DMS114 treated with DMSO at 0.1 percent for 48 hours (cell line): Measurements from ENCODE around the gene ATP5MG.
"Not testable (repeated sequence)": the region's sequence is repeated elsewhere in the genome, so short reads cannot be mapped to it uniquely, and the experiment has no call there.

ENCODE experiments used
- DNase-seq: peaks from one replicate; lab custom pipeline; 2025; ENCODE audit not compliant: unreplicated experiment; lab: John Stamatoyannopoulos, UW

Gene ATP5MG

DNA sequence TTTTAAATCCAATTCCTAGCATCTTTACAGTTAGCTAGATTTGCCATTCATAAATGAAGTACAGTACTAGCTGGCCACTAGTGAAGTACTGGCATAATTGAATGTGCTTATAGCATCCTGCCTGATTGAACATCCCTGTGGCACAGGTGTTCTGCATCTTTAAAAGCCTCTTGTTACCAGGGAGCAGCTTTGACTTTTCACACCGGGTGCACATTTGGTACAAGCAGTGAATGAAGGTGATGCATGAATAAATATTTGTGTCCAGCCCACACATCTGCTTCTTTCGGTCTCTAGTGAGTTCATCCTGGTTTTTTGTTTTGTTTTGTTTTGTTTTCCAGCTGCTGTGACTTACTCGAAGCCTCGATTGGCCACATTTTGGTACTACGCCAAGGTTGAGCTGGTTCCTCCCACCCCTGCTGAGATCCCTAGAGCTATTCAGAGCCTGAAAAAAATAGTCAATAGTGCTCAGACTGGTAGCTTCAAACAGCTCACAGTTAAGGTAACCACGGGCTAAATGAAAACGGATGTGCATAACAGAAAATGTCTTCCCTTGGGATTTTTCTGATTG, 5.3 kb downstream of the ATP5MG start:
- no peak for DNase-seq

DNA sequence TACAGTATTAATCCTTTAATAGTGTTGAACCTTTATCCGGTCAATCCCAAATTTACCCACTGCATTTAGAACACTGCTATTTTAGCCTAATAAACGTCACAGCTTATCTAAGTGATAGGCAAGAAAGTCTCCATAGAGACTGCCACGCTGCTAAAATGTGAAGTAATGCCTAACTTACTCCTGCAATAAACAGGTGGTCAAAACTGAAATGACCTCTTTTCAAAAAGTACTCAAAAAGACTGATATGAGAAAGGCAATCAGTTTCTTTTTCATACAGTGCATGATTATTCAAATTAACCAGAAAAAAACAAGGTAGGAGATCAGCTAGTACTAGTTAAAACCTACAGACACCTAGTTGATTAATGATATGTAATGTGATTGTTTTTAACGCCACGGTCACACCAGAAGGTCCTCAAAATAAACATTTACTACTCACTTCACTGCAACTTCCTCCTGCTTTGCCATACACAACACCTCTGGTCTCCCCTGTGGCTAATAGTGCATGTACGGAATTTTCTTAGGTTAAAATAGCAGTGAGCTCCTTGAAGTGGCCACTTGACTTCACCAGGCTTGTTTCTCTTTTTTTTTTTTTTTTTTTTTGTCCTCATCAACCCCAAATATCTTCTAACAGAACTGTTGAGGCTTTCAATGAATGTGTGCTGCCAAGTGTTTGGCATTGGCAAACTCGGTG, 8.8 kb downstream of the ATP5MG start:
- no peak for DNase-seq

DNA sequence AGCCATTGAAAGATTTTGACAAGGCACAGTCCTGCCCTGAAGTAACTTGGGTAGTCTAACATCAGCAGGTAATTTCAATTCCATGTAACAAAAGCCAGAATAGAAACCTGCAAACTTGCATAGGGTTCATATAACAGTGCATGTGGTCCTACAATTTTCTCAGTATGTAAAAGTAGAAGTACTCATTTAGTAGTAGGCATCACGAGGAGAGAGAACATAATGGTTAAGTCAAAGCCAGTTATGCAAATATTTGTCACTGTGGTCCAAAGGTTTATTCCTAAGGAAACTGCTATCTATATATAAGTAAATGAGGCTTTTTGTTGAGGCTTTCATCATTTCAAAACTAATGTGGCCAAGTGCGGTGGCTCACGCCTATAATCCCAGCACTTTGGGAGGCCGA, 10.1 kb downstream of the ATP5MG start:
- no peak for DNase-seq

DNA sequence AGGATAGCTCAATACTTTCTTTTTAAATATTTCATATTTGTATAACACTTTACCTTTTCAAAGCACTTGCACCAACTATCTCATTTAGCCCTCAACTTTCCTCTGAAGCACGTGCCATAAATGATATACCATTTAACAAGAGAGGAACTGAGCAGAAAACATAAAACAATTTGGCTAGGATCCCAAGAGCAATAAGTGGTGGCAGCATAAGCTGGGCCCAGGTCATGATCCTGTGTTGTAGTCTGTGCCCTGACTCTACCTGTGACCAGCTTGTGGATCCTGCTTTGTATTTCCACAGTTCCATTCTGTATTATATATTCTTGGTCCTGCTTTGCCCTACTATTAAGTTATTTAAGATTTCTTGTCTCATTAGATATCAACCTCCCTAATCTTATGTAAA, 11.5 kb downstream of the ATP5MG start:
- DNase-seq: no peak

DNA sequence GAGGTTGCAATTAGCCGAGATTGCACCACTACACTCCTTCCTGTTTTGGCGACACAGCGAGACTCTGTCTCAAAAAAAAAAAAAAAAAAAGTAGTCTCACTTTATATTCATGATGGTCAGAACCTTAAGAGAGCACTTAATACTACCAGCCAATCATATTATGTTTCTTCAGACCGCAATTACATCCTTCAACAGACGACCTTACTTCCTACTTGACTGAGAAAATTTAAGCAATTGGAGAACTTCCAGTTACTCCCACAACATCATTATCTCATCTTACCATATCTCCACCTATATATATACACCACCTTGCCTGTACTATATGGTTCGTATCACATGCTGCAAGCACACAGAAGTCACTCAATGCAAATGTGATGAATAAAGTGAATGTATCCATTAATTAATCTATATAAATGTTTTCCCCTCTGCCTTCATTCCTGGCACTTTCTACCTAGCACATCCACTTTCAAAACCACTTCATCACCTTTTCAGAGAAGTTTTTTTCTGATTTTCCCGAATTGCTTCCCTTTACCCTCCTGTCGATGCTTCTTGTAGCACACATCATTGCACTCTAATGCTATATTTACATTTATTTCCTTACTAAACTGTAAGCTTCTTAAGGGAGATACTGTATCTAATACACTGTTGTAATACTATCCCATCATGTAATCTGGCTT, 13.8 kb downstream of the ATP5MG start:
- DNase-seq: no peak

DNA sequence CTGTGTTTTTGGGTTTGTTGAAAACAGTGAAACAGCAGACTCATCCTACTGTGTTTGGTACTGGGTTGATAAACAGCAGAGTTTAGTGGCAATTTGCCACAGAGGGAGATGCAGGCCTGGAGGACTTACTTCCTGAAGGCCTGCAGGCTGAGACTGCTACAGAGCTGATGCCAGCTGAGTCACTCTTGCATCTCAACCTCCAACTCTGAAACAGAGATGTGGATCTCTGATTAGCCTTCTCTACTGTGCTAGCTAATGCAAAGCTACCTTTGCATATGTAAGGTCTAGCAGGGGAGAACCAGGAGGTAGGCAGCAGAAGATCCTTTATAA, 14.3 kb downstream of the ATP5MG start:
- DNase-seq: no peak

DNA sequence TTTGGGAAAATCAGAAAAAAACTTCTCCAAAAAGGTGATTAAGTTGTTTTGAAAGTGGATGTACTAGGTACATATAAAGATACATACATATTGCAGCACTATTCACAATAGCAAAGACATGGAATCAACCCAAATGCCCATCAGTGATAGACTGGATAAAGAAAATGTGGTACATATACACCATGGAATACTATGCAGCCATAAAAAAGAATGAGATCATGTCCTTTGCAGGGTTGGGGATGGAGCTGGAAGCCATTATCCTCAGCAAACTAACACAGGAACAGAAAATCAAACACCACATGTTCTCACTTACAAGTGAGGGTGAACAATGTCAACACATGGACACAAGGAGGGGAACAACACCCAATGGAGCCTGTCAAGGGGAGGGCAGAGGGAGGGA, 15.5 kb downstream of the ATP5MG start:
- DNase-seq: not testable (repeated sequence)

- no peak for DNase-seq
Measured at GRCh38 chr11:118417801-118418200, 16.4 kb downstream of the ATP5MG start.

- no peak for DNase-seq
Measured at GRCh38 chr11:118418766-118419165, 17.4 kb downstream of the ATP5MG start.

GRCh38 chr11:118427707-118428106, 26.3 kb downstream of the ATP5MG start:
- no peak for DNase-seq

DNA sequence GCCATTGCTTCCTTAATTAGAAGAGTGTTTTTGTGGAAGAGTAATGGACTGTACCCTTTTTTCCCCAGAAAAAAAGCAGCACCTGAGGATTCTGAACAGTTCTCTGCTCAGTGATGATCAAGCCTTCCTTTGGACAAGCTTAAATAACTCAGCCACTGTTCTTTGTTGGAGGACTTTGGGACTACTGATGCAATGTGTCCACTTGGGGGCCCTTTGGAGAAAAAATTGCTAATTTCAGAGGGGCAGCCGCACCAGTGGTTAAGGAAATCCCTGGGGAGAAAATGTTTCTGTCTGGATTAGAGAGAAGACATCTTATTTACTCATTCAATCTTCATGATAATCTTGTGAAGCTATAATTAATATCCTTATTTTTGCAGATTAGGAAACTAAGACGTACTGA, 29.6 kb downstream of the ATP5MG start:
- no peak for DNase-seq

GRCh38 chr11:118434123-118434552, 32.7 kb downstream of the ATP5MG start:
- DNase-seq: peak; percentile 45

DNA sequence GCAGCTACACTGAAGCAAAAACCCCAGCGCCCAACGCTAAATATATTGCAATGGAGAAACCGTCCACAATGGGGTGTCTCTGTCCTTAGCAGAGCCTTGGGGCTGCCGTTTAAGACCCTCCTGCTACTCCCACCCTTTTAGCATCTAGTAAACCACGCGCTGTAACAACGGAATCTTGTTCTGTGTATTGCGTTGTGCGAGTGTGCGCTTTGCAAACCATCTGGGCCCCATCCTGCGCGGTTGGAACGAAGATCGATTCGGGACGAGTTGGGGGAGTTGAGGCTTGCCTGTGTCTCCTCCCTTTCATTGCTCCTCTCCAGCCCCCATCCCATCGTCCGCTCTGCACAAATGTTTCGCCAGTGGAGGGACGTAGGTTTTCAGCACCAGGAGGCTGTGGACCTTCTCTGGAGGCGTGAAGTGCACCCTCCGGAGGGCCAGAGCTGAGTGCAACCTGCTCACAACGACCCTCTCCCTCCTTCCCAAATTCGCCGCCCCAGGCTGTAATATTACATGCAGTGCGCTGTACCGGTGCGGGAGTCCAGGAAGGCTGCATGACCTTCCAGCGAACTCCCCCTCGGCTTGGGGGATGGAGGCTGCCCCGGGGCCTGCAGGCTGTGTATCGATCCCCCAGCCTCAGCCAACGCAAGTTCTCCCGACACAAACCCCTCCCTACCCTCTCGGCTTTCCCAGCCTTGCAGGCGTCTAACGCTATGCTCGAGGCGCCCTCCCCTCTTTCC, 33.3 kb downstream of the ATP5MG start:
- no peak for DNase-seq

DNA sequence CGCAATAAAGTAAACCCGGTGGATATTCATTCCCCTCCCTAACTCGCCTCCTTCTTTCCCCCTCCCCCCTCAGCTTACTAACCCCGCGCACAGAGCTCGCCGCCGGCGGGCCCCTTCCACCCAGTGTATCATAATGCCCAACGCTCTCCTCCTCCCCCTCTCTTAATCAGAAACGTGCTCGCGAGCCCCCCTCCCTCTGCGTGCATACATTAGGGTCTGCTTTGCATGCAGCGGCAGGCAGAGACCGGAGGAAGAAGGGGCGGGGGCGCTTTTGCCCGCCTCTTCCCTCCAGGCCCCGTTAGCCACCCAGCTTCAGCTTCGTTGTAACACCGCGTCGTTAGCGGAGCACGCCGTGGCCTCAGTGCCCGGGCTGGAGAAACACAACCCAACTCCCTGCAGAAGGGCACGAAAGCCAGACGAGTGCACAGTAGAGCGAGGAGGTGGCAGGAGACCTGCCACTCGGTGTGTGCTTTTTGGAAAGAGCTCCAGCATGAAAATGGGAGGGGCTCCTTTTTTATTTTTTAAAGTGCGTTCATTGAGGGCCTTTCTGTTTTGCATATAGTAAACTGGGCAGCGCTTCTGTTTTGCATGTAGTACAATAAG, 34.0 kb downstream of the ATP5MG start:
- peak; percentile 61 for DNase-seq

DNA sequence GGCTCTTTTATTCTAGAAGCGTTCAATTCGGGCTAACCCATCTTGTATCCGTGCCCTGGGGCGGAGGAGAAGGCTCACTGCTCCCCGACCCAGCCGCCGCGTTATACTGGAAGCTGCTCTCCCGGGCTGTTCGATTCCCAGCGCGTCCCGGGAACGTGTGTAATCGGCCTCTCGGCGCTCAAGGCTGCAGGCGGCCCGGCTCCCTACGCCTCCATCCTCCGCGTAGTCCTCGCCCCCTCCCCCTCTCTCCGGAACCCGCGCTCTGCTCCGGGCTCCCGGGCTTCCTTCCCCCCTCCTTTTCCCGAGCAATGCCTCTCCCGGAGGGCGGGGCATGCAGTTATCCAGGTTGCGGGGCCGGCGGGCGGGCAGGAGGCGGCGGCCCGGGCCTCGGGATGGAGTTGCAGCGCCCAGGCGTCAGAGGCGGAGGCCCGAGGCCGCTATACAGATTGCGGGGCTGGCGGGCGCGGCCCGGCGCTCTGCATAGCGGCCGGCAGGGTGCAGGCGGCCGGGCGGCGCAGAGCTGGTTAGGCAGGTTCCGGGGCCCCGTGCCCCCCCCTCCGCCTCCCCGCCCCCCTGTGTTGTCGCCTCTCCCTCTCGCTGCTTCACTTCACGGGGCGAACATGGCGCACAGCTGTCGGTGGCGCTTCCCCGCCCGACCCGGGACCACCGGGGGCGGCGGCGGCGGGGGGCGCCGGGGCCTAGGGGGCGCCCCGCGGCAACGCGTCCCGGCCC, 34.7 kb downstream of the ATP5MG start, which contains the start of gene KMT2A:
Gene KMT2A (plus strand): TSS at position 600 of the 732 bp plus-strand sequence. CDS start 21 bp downstream, at position 621.
- DNase-seq: peak; percentile 83

DNA sequence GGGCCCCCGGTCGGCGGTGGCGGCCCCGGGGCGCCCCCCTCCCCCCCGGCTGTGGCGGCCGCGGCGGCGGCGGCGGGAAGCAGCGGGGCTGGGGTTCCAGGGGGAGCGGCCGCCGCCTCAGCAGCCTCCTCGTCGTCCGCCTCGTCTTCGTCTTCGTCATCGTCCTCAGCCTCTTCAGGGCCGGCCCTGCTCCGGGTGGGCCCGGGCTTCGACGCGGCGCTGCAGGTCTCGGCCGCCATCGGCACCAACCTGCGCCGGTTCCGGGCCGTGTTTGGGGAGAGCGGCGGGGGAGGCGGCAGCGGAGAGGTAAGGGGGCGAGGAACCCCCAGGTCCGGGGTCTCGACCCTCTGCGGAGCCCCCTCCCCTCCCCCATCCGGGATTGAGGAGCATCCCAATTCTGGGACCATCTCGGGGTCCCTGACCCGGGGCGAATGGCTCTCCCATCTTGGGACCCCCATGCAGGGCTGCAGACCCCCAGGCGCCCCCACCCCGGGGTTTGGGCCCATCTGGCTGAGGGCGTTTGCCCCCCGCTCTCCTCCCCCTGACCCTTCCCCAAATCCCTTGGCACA, 35.3 kb downstream of the ATP5MG start:
- no peak for DNase-seq

- no peak for DNase-seq
Measured at GRCh38 chr11:118437208-118438125, 36.1 kb downstream of the ATP5MG start.

- DNase-seq: peak; percentile 45
Measured at GRCh38 chr11:118438314-118438931, 37.0 kb downstream of the ATP5MG start.

- DNase-seq: no peak
Measured at GRCh38 chr11:118439646-118440045, 38.2 kb downstream of the ATP5MG start.
